H1 (cell line): ENCODE data around the gene GLIS2.

Source experiments
- CREB1 ChIP-seq: IDR thresholded peaks from 2 replicates; pipeline ENCODE4 v1.6.1; 2012; ENCODE audit warnings: inconsistent platforms
- EZH2 ChIP-seq: fragments of 200-600 bp; sonication (generic); IDR thresholded peaks from 2 replicates; pipeline ENCODE4 v1.7.1; 2012; ENCODE audit warnings: low read depth, mild to moderate bottlenecking, moderate library complexity, low read length, inconsistent platforms; ENCODE audit not compliant: severe bottlenecking
- USF2 ChIP-seq: IDR thresholded peaks from 2 replicates; pipeline ENCODE4 v1.6.1; 2011; ENCODE audit warnings: low read length, improper control_type of control experiment
- YY1 ChIP-seq: IDR thresholded peaks from 2 replicates; pipeline ENCODE4 v1.6.1; 2011; ENCODE audit warnings: low read depth, mild to moderate bottlenecking, low read length

DNA sequence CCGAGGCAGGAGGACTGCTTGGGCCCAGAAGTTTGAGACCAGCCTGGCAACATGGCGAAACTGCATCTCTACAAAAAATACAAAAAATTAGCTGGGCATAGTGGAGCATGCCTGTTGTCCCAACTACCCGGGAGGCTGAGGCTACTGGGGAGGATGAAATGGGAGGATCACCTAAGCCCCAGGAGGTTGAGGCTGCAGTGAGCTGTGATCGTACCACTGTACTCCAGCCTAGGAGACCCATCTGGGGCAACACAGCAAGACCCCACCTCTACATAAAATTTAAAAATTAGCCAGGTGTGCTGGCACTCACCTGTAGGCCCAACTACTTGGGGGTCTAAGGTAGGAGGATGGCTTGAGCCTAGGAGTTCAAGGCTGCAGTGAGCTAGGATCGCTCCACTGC lies 33.5 kb downstream of the GLIS2 start:
- TF ChIP-seq YY1 (no peak), USF2 (no peak), CREB1 (no peak), EZH2 (no peak)
